Eye (tissue), 1 donor: ENCODE data around the gene ZNF775.

Source experiments
- DNase-seq: peaks from one replicate; pipeline ENCODE4 v3.0.0-alpha.2; 2015

The ZNF775 gene

DNA sequence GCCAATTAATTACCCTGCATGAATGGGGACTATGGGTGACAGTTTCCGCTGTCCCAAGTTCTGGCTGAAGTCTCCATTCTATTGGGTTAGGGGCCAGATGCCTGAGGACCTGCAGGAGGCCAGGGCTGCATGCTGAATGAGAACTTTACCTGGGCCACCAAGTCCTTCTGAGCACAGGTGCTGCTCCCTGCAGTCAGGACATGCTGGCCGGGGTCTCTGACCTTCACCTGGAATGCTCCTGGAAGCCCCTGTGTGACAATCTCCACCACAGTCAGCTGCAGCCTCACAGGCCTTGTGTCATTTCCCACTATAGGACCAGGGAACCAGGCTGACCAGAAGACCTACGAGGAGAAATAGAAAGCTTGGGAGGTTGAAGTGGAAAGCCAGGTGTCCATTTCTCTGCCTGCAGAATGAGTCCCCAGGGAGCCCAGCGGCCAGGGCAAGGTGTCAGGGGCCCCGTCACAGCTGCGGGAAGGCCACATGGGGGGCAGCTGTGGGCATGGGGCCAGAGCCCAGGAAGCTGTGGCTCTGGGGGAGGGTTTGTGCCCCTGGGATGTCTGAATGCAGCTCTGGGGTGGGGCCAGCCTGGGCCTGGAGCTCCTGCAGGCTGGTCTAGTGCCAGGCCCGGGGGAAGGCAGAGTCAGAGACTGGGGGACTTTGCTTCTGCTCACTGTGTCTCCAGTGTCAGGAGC, 65.7 kb downstream of the ZNF775 start:
- no peak for DNase-seq

GRCh38 chr7:150446288-150446938, 67.3 kb downstream of the ZNF775 start:
- DNase-seq, result no peak
